Measurements from ENCODE around the gene SCN1B. TPM values are rescaled to one million over a fixed set of nuclear protein-coding genes. Genes with fewer than 3 reads are reported as not detected.

SCN1B gene
- total RNA-seq, 1 donor from 2014 or later = 0.50 TPM

DNA sequence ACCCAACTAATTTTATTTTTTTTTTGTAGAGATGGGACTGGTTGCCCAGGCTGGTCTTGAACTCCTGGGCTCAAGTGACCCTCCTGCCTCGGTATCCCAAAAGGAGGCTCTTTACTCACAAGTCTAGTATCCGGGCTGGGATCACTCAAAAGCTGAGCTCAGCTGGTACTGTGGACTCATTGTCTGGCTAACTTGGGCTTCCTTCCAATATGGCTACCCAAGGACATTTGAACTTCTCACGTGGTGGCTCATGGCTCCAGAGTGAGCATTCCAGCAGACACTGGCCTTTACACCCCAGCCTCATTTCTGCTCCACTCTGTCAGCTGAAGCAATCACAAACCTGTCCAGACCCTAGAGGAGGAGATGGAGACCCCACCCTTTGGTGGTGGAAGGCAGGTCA, 40.2 kb downstream of the SCN1B start:
- intact Hi-C loops (cut with micrococcal nuclease) = no loop called here

GRCh38 chr19:35073516-35073915, 43.2 kb downstream of the SCN1B start:
- intact Hi-C loops (cut with micrococcal nuclease) = no loop called here

DNA sequence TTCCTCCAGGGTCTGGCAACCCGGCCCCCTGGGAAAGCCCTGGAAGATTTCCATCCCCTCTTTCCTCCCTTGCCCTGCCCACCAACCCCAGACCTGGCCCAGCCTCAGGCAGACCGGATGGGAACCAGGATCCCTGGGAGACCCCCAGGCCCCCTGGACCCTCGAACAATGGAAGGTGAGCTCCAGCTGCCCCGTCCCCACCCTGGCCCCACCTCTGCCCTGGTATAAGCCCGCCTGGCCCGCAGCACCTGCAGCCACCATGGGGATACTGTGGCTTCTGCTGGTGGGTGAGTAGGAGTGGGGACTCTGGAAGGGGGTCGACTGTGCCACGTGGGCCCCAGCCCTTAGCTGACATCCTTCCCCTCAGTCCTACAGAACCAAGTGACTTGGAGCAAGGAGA, 43.7 kb downstream of the SCN1B start:
- intact Hi-C loops (cut with micrococcal nuclease) = no loop called here

DNA sequence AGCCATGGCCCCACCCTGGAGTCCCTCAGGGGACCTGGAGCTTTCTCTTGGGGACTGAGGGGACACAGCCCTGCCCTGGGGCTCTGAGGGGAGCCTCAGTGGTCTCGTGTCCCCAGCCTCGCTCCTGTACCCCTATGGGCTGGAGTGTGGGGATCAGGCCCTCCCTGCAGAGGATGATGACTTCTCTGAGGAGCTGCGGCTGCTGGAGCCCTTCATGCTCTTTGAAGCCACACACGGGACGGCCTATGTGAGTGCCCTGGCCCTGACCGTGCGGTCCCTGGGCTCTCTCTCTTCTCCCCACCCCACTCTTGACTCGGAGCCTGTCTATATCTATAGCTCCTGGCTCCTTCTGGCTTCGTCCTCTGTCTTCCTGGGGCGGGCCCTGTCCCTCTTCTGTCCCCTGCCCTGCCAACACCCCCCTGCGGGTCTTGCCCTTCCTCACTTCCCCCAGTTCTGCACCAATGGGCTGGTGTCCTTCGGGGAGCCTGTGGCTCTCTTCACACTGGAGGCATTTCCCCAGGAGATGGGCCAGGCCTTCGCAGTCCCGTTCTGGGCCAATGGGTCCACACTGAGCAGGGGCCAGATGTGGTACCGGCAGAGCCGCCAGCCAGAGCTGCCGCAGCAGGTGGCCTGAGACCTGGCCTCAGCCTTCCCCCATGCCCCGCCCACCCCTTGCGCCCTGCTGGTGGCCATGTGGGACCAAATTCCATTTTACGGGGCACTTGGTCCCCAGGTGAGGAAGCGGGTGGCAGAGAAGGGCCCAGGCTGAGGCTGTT, 44.3 kb downstream of the SCN1B start:
- intact Hi-C loops (cut with micrococcal nuclease) = no loop called here

DNA sequence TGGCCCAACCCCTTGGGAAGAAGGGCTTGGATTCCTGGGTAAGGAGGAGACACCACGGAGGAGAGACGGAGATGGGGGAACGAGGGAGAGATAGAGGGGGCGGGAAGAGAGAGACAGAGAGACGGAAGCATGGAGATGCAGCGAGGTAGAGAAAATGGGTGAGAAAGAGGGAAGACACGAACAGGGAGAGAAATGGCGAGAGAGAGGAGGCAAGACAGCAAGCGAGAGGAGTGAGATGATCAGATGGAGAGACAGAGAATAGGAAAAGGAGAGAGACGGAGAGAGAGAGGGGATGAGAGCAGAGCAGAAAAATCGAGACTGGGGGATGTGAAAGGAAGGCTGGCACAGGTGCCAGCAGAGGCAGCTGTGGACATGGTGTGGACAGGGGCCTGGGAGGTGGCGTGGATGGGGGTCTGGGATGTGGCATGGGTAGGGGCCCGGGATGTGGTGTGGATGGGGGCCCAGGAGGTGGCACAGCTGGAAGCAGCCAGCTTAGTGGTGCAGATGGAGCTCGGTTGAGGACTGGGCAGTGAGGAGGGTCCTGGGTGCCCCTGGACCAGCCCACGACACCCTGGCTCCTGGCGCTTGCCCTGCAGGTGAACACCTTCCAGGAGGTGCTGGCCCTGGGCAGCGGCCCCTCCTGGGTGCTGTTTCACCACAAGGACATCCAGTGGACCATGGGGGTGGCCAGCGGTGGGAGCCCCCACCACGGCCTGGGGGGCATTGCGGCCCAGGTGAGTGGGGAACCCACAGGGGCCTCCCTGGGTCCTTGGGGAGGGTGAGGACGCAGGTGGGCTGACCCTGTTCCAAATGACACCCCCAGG, 45.1 kb downstream of the SCN1B start:
- intact Hi-C loops (cut with micrococcal nuclease) = no loop called here

DNA sequence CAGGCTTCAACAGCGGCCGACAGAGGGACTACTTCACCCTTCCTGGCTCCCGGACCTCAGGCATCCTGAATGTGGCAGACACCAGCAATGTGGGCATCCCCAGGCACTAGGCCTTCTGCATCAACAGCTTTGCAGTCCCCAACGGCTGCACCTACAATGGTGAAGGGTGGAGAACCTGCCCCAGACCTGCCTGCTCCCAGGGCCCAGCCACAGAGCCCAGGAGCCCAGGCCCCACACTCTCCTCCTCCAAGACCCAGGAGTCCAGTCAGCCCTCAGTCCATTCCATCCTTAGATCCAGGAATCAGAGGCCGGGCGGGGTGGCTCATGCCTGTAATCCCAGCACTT, 45.7 kb downstream of the SCN1B start:
- intact Hi-C loops (cut with micrococcal nuclease) = no loop called here

GRCh38 chr19:35076657-35077056, 46.4 kb downstream of the SCN1B start:
- intact Hi-C loops (cut with micrococcal nuclease) = no loop called here

GRCh38 chr19:35077411-35078223, 47.3 kb downstream of the SCN1B start:
- intact Hi-C loops (cut with micrococcal nuclease) = no loop called here

DNA sequence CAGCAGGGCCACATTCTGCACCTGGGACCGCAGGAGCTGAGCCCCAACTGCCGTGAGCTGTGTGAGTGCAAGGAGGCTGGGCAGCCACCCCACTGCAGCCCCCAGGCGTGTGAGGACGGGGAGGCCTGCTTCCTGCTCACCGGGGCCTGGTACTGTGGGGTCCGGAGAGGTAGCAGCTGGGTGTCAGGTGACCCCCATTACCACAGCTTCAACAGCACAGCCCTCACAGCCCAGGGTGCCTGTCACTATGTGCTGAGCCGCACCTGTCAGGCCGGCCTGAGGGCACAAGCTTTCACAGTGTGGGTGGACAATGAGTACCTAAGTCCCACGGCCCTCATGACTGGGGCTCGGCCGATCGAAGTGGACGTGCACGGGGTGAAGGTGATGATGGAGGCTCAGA, 49.6 kb downstream of the SCN1B start:
- intact Hi-C loops (cut with micrococcal nuclease) = no loop called here

- intact Hi-C loops (cut with micrococcal nuclease) = no loop called here
Measured at GRCh38 chr19:35080613-35081170, 50.4 kb downstream of the SCN1B start.

- intact Hi-C loops (cut with micrococcal nuclease) = no loop called here
Measured at GRCh38 chr19:35081201-35081600, 50.9 kb downstream of the SCN1B start.

GRCh38 chr19:35083691-35084508, 53.6 kb downstream of the SCN1B start:
- intact Hi-C loops (cut with micrococcal nuclease) = no loop called here

- intact Hi-C loops (cut with micrococcal nuclease) = no loop called here
Measured at GRCh38 chr19:35084509-35084762, 54.2 kb downstream of the SCN1B start.

GRCh38 chr19:35085947-35086346, 55.7 kb downstream of the SCN1B start:
- intact Hi-C loops (cut with micrococcal nuclease) = no loop called here

GRCh38 chr19:35086455-35086854, 56.2 kb downstream of the SCN1B start:
- intact Hi-C loops (cut with micrococcal nuclease) = no loop called here

GRCh38 chr19:35087393-35087792, 57.1 kb downstream of the SCN1B start:
- intact Hi-C loops (cut with micrococcal nuclease) = no loop called here

DNA sequence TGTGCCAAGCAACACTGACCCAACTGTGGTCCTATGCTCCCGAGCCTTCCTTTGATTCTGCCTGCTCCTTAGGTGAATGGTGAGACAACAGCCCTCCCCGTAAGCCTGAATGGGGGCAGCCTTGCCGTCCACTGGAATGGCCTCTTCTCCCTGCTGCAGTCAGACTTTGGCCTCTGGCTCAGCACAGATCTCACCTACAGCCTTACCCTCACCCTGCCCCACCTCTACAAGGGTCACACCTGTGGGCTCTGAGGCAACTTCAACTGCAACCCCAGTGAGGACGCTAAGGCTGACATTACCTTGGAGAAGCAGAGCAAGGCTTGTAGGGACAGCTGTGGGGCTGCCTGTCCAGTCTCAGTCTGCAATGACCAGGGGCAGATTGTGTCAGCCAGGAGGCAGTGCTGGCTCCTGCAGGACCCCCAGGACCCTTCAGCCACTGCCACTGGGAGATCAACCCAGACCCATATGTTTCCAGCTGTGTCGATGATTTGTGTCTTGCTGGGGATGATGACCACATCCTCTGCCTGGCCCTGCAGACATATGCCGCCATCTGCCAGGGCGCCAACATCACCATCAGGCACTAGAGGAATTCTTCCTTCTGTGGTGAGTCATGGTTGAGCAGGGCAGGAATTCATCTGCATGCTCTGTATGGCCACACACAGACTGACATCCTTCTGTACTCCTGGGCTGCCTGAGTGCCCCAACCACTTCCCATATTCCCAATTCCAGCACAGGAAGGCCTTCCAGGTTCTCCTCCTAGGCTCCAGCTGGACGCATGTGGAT, 58.1 kb downstream of the SCN1B start:
- intact Hi-C loops (cut with micrococcal nuclease) = no loop called here

GRCh38 chr19:35089554-35089953, 59.3 kb downstream of the SCN1B start:
- intact Hi-C loops (cut with micrococcal nuclease) = no loop called here
